GM21576 (cell line): ENCODE data around the gene ERI3.

ENCODE experiments used
- ATAC-seq: cut with Tn5 transposase; IDR thresholded peaks from one replicate; pipeline ENCODE4 v1.9.1; 2021; ENCODE audit warnings: mild to moderate bottlenecking, moderate library complexity; ENCODE audit not compliant: unreplicated experiment

The ERI3 gene

GRCh38 chr1:44239961-44240371, 115.1 kb downstream of the ERI3 start:
- no peak for ATAC-seq

GRCh38 chr1:44239331-44239960, 115.6 kb downstream of the ERI3 start:
- ATAC-seq, result no peak

- no peak for ATAC-seq
These were observed 116.4 kb downstream of the ERI3 start for GRCh38 chr1:44238660-44239059.

- ATAC-seq, result no peak
These were observed 117.2 kb downstream of the ERI3 start for GRCh38 chr1:44237721-44238457.

GRCh38 chr1:44236490-44237272, 118.4 kb downstream of the ERI3 start:
- no peak for ATAC-seq

GRCh38 chr1:44235808-44236207, 119.2 kb downstream of the ERI3 start:
- ATAC-seq, result no peak

GRCh38 chr1:44233593-44233992, 121.5 kb downstream of the ERI3 start:
- no peak for ATAC-seq

- no peak for ATAC-seq
These were observed 124.3 kb downstream of the ERI3 start for GRCh38 chr1:44230796-44231195.

- no peak for ATAC-seq
These were observed 125.5 kb downstream of the ERI3 start for GRCh38 chr1:44229435-44230167.

- ATAC-seq, result no peak
These were observed 126.8 kb downstream of the ERI3 start for GRCh38 chr1:44228218-44228617.

- ATAC-seq, result no peak
These were observed 127.8 kb downstream of the ERI3 start for GRCh38 chr1:44227211-44227610.

GRCh38 chr1:44225761-44226160, 129.3 kb downstream of the ERI3 start:
- no peak for ATAC-seq

GRCh38 chr1:44223187-44223610, 131.9 kb downstream of the ERI3 start:
- ATAC-seq, result no peak

- ATAC-seq, result no peak
These were observed 132.5 kb downstream of the ERI3 start for GRCh38 chr1:44222397-44223186.

GRCh38 chr1:44221769-44222168, 133.3 kb downstream of the ERI3 start:
- no peak for ATAC-seq

- ATAC-seq, result no peak
These were observed 134.3 kb downstream of the ERI3 start for GRCh38 chr1:44220755-44221154.

- ATAC-seq, result no peak
These were observed 134.9 kb downstream of the ERI3 start for GRCh38 chr1:44220001-44220751.

- ATAC-seq, result no peak
These were observed 135.8 kb downstream of the ERI3 start for GRCh38 chr1:44219301-44219626.

- ATAC-seq, result no peak
These were observed 136.4 kb downstream of the ERI3 start for GRCh38 chr1:44218503-44219300.
